Measurements from ENCODE around the gene FOXD1.

DNA sequence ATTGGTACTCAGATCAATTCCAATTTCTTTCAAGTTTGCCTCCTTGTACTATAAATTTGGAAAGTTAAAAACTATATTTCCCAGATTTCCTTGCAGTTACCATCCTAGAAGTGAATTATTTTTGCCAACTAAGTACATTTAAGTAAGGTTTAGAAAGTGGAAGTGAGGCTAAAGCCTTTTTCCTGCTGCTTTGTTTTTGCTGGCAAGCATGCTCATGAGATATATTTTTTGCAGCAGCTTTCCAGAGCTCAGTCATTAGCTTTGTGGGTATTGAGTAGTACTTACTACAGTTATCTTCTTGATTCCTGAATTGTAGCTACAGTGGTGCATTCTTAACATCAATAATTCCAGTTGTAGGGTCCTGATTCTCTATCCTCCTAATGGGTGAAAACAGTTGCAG, 46.1 kb upstream of the FOXD1 start:
- TF ChIP-seq CTCF (IDR thresholded peaks at IDR 0.05; ENCODE audit: low read depth, low read length), result no peak
- no peak for TF ChIP-seq MAX (IDR thresholded peaks at IDR 0.05; ENCODE audit: low read depth, low read length)
- no peak for TF ChIP-seq POLR2A (IDR thresholded peaks at IDR 0.05; ENCODE audit: extremely low read depth, insufficient read length)
- TF ChIP-seq MYC (IDR thresholded peaks at IDR 0.05; ENCODE audit: low read depth, low read length), result no peak

Data from NB4 (cell line).